ENCODE measurements around the gene HOXB9.

DNA sequence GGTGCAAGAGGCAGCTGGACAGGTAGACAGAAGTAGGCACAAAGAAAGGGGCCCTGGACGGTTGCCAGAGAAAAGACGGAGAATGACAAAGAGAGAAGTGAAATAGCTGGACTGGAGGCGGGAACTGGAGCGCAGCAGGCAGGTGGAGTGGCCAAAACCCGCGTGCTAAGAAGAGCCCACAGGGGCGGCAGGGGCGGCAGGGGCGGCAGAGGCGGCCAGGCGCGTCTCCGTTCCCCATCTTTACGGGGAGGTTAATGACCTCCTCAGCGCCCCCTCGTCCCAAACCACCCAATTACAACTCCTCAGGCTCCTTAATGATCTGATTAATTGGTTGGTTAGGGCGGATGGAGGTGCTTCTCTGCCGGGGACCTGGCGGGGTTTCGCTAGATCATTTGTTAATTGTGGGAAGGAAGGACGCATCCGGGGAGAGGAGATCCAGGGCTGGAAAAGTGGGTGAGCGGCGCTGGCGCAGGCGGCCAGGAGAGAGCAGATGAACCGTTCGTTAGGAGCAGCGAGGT is 15.4 kb upstream of the HOXB9 start:
- TF ChIP-seq, protein P1, sequence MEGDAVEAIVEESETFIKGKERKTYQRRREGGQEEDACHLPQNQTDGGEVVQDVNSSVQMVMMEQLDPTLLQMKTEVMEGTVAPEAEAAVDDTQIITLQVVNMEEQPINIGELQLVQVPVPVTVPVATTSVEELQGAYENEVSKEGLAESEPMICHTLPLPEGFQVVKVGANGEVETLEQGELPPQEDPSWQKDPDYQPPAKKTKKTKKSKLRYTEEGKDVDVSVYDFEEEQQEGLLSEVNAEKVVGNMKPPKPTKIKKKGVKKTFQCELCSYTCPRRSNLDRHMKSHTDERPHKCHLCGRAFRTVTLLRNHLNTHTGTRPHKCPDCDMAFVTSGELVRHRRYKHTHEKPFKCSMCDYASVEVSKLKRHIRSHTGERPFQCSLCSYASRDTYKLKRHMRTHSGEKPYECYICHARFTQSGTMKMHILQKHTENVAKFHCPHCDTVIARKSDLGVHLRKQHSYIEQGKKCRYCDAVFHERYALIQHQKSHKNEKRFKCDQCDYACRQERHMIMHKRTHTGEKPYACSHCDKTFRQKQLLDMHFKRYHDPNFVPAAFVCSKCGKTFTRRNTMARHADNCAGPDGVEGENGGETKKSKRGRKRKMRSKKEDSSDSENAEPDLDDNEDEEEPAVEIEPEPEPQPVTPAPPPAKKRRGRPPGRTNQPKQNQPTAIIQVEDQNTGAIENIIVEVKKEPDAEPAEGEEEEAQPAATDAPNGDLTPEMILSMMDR (IDR thresholded peaks at IDR 0.05), result no peak
- TF ChIP-seq SIN3A (IDR thresholded peaks at IDR 0.05; ENCODE audit: borderline replicate concordance, insufficient read depth, low read depth, low read length), result no peak
- TF ChIP-seq, protein P2, sequence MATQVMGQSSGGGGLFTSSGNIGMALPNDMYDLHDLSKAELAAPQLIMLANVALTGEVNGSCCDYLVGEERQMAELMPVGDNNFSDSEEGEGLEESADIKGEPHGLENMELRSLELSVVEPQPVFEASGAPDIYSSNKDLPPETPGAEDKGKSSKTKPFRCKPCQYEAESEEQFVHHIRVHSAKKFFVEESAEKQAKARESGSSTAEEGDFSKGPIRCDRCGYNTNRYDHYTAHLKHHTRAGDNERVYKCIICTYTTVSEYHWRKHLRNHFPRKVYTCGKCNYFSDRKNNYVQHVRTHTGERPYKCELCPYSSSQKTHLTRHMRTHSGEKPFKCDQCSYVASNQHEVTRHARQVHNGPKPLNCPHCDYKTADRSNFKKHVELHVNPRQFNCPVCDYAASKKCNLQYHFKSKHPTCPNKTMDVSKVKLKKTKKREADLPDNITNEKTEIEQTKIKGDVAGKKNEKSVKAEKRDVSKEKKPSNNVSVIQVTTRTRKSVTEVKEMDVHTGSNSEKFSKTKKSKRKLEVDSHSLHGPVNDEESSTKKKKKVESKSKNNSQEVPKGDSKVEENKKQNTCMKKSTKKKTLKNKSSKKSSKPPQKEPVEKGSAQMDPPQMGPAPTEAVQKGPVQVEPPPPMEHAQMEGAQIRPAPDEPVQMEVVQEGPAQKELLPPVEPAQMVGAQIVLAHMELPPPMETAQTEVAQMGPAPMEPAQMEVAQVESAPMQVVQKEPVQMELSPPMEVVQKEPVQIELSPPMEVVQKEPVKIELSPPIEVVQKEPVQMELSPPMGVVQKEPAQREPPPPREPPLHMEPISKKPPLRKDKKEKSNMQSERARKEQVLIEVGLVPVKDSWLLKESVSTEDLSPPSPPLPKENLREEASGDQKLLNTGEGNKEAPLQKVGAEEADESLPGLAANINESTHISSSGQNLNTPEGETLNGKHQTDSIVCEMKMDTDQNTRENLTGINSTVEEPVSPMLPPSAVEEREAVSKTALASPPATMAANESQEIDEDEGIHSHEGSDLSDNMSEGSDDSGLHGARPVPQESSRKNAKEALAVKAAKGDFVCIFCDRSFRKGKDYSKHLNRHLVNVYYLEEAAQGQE (IDR thresholded peaks at IDR 0.05; ENCODE audit: insufficient read depth in 1 of 2, low read depth in 2 of 2, low read length in 1 of 2), result no peak

All from Panc1 (cell line).